Measurements from ENCODE around the gene CHRM4. TPM values are rescaled to one million over a fixed set of nuclear protein-coding genes. Genes with fewer than 3 reads are reported as not detected.

Gene CHRM4
- total RNA-seq, 1 experiment from 2014 or later = 0.31 TPM

DNA sequence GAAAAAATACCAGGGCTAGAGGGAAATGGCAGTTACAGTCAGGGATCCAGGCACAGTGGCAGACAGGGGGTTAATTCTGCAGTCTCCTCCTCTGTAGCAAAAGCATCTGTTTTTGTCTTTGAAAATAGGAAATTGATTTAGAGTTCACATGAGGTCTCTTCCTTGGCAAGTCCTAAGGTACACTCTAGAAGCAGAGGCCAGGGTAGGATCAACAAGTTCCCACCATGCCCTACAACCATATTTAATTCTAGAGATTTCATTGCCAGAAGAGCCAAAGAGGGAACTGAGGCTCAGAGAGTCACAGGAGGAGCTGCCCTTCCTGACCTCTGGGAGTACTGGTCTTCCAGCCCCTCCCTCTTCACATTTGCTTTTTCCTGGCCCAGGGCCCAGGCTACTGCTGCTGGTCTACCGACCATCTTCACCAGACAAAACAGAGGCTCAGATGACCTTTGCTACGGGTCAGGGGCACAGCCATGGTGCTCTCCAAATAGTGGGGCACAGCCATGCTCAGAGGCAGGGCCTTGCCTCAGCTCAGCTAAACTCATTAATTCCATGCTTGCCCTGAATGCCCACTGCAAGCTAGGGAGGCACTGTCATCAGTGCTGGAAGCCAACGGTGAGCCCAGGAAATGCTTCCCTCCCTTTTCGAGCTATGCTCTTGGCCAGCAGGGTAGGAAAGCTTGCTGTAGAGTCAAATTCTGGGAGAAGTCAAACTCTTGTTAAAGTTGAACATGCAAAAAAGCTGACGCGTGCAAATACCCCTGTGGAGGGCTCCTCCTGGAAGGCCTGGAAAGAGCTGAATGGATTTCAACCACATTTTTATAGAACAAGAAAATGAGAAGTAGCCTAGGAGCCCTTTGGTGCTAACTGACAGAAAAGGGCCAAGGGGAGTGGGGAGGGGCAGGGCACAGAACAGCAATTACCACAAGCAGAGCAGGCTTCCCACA, 11.7 kb upstream of the CHRM4 start:
- Histone ChIP-seq H4K20me1 (ENCODE audit: insufficient read depth) (peaks cover 3% of the 10 kb centered on the region), H3K27ac (no peak overlapping the region), H3K4me3 (no peak overlapping the region), H2AFZ (no peak overlapping the region), H3K4me2 (no peak overlapping the region), H3K9me3 (ENCODE audit: insufficient read depth, low read depth) (no peaks in the 10 kb centered on the region), H3K36me3 (ENCODE audit: low read depth) (0 out of 2 replicates have a peak, but pooled peaks cover 8% of the 10 kb centered on the region), H3K4me1 (replicated peaks; ENCODE audit: insufficient read depth) (no peaks in the 10 kb centered on the region), H3K27me3 (ENCODE audit: insufficient read depth, low read depth) (no peaks in the 10 kb centered on the region), H3K9me2 (ENCODE audit: insufficient read depth) (no peaks in the 10 kb centered on the region), H3F3A (ENCODE audit: insufficient read depth, low read depth) (no peaks in the 10 kb centered on the region), H3K79me2 (ENCODE audit: low read depth) (no peaks in the 10 kb centered on the region)
- no peak for DNase-seq
- ChIA-PET CTCF (no interaction called here), POLR2A (ENCODE audit: unreplicated experiment) (no interaction called here)
- TF ChIP-seq, protein P1, sequence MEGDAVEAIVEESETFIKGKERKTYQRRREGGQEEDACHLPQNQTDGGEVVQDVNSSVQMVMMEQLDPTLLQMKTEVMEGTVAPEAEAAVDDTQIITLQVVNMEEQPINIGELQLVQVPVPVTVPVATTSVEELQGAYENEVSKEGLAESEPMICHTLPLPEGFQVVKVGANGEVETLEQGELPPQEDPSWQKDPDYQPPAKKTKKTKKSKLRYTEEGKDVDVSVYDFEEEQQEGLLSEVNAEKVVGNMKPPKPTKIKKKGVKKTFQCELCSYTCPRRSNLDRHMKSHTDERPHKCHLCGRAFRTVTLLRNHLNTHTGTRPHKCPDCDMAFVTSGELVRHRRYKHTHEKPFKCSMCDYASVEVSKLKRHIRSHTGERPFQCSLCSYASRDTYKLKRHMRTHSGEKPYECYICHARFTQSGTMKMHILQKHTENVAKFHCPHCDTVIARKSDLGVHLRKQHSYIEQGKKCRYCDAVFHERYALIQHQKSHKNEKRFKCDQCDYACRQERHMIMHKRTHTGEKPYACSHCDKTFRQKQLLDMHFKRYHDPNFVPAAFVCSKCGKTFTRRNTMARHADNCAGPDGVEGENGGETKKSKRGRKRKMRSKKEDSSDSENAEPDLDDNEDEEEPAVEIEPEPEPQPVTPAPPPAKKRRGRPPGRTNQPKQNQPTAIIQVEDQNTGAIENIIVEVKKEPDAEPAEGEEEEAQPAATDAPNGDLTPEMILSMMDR (conservative IDR thresholded peaks at IDR 0.05) = no peak
- TF ChIP-seq EZH2 (IDR thresholded peaks at IDR 0.05; ENCODE audit: low read depth) = no peak
- BruUV-seq (replicated peaks) = no TSS peak
- intact Hi-C loops (cut with micrococcal nuclease; ENCODE audit: unreplicated experiment) = no loop called here

DNA sequence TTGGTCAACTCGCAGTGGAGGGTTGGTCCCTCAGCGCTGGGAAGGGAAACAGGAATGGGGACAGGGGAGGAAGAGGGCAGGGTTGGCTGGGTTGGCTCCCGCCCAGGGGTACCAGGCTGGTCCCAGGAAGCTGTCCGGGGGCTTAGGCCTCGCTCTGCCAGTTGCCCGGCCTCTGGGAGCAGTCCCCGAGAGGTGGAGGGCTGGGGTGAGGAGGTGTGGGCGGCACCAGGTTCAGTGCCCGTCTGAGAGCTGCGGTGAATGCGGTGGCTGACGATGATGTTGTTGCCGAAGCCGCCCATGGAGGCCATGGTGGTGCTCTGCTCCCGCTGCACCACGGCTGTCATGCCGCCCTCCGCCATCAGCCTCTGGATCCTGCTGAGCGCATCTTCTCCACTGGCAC, 6.0 kb upstream of the CHRM4 start:
- Histone ChIP-seq H2AFZ (no peak overlapping the region), H4K20me1 (ENCODE audit: insufficient read depth) (peaks cover 22% of the 10 kb centered on the region), H3K4me2 (no peak overlapping the region), H3K79me2 (ENCODE audit: low read depth) (no peaks in the 10 kb centered on the region), H3K27ac (no peak overlapping the region), H3K36me3 (ENCODE audit: low read depth) (no peaks in the 10 kb centered on the region), H3K9me3 (ENCODE audit: insufficient read depth, low read depth) (no peaks in the 10 kb centered on the region), H3K4me3 (no peak overlapping the region), H3K9me2 (ENCODE audit: insufficient read depth) (no peaks in the 10 kb centered on the region), H3K4me1 (replicated peaks; ENCODE audit: insufficient read depth) (no peaks in the 10 kb centered on the region), H3F3A (ENCODE audit: insufficient read depth, low read depth) (peaks cover 5% of the 10 kb centered on the region), H3K27me3 (ENCODE audit: insufficient read depth, low read depth) (no peaks in the 10 kb centered on the region)
- no peak for TF ChIP-seq EZH2 (IDR thresholded peaks at IDR 0.05; ENCODE audit: low read depth)
- TF ChIP-seq, protein P1 (conservative IDR thresholded peaks at IDR 0.05) = no peak
- BruUV-seq (replicated peaks) = no TSS peak
- intact Hi-C loops (cut with micrococcal nuclease; ENCODE audit: unreplicated experiment) = no loop called here
- ChIA-PET CTCF (no interaction called here), POLR2A (ENCODE audit: unreplicated experiment) (no interaction called here)
- DNase-seq = no peak

DNA sequence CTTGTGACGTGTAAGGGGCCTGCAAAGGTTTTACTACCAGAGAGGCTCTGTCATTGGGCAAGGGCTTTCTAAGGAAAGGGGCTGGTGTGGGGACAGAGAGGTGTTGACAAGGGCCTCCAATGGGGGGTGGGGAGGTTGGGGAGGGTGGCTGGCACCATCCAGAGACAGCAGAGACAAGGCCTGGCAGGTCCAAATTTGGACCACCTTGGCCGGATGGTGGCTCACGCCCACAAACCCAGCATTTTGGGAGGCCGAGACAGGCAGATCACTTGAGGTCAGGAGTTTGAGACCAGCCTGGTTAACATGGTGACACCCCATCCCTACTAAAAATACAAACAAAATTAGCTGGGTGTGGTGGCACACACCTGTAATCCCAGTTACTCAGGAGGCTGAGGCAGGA, 2.2 kb upstream of the CHRM4 start:
- TF ChIP-seq EZH2 (IDR thresholded peaks at IDR 0.05; ENCODE audit: low read depth) = no peak
- TF ChIP-seq, protein P1 (conservative IDR thresholded peaks at IDR 0.05) = no peak
- BruUV-seq (replicated peaks) = no TSS peak
- ChIA-PET CTCF (no interaction called here), POLR2A (ENCODE audit: unreplicated experiment) (no interaction called here)
- H3K9me3 ChIP-seq (ENCODE audit: insufficient read depth, low read depth) = no peaks in the 10 kb centered on the region
- no peak overlapping the region for H3K4me2 ChIP-seq
- H2AFZ ChIP-seq = no peak overlapping the region
- H3K36me3 ChIP-seq (ENCODE audit: low read depth) = no peaks in the 10 kb centered on the region
- no peaks in the 10 kb centered on the region for H3K79me2 ChIP-seq (ENCODE audit: low read depth)
- intact Hi-C loops (cut with micrococcal nuclease; ENCODE audit: unreplicated experiment) = no loop called here
- peaks cover 18% of the 10 kb centered on the region for H3K27me3 ChIP-seq (ENCODE audit: insufficient read depth, low read depth)
- peaks cover 5% of the 10 kb centered on the region for H3F3A ChIP-seq (ENCODE audit: insufficient read depth, low read depth)
- no peak for DNase-seq
- peaks cover 25% of the 10 kb centered on the region for H4K20me1 ChIP-seq (ENCODE audit: insufficient read depth)
- no peak overlapping the region for H3K4me3 ChIP-seq
- H3K9me2 ChIP-seq (ENCODE audit: insufficient read depth) = no peaks in the 10 kb centered on the region
- H3K4me1 ChIP-seq (replicated peaks; ENCODE audit: insufficient read depth) = 0 out of 2 replicates have a peak, but pooled peaks cover 4% of the 10 kb centered on the region
- H3K27ac ChIP-seq = no peak overlapping the region

All from PC-9 (cell line).